ENCODE measurements around the gene DPYD.

DPYD gene

GRCh38 chr1:97588772-97589171 lies 332.1 kb downstream of the DPYD start:
- H3K4me3 ChIP-seq (ENCODE audit: low read depth, low read length): no peak overlapping the region
- H3K9ac ChIP-seq (ENCODE audit: low read depth, low read length): no peak overlapping the region
- H3K27me3 ChIP-seq (ENCODE audit: control insufficient read depth, insufficient read depth, low read length): no peaks in the 10 kb centered on the region
- no peaks in the 10 kb centered on the region for H3K9me3 ChIP-seq (ENCODE audit: control insufficient read depth, insufficient read depth, low read length)
- no peaks in the 10 kb centered on the region for H3K36me3 ChIP-seq (ENCODE audit: control insufficient read depth, insufficient read depth, low read length)
- H3K4me1 ChIP-seq (ENCODE audit: control insufficient read depth, insufficient read depth, low read length): no peaks in the 10 kb centered on the region

- H3K4me1 ChIP-seq (ENCODE audit: control insufficient read depth, insufficient read depth, low read length): no peaks in the 10 kb centered on the region
- no peak overlapping the region for H3K9ac ChIP-seq (ENCODE audit: low read depth, low read length)
- no peaks in the 10 kb centered on the region for H3K27me3 ChIP-seq (ENCODE audit: control insufficient read depth, insufficient read depth, low read length)
- H3K9me3 ChIP-seq (ENCODE audit: control insufficient read depth, insufficient read depth, low read length): no peaks in the 10 kb centered on the region
- H3K4me3 ChIP-seq (ENCODE audit: low read depth, low read length): no peak overlapping the region
- no peaks in the 10 kb centered on the region for H3K36me3 ChIP-seq (ENCODE audit: control insufficient read depth, insufficient read depth, low read length)
Measured at GRCh38 chr1:97581614-97582051, 339.2 kb downstream of the DPYD start.

GRCh38 chr1:97577613-97578012 lies 343.2 kb downstream of the DPYD start:
- Histone ChIP-seq H3K36me3 (ENCODE audit: control insufficient read depth, insufficient read depth, low read length) (no peaks in the 10 kb centered on the region), H3K9me3 (ENCODE audit: control insufficient read depth, insufficient read depth, low read length) (no peaks in the 10 kb centered on the region), H3K9ac (ENCODE audit: low read depth, low read length) (no peak overlapping the region), H3K27me3 (ENCODE audit: control insufficient read depth, insufficient read depth, low read length) (no peaks in the 10 kb centered on the region), H3K4me1 (ENCODE audit: control insufficient read depth, insufficient read depth, low read length) (no peaks in the 10 kb centered on the region), H3K4me3 (ENCODE audit: low read depth, low read length) (no peak overlapping the region)

- Histone ChIP-seq H3K4me1 (ENCODE audit: control insufficient read depth, insufficient read depth, low read length) (no peaks in the 10 kb centered on the region), H3K9me3 (ENCODE audit: control insufficient read depth, insufficient read depth, low read length) (no peaks in the 10 kb centered on the region), H3K4me3 (ENCODE audit: low read depth, low read length) (no peak overlapping the region), H3K36me3 (ENCODE audit: control insufficient read depth, insufficient read depth, low read length) (no peaks in the 10 kb centered on the region), H3K27me3 (ENCODE audit: control insufficient read depth, insufficient read depth, low read length) (no peaks in the 10 kb centered on the region), H3K9ac (ENCODE audit: low read depth, low read length) (no peak overlapping the region)
Measured at GRCh38 chr1:97573553-97573952, 347.3 kb downstream of the DPYD start.

GRCh38 chr1:97572561-97572960 lies 348.3 kb downstream of the DPYD start:
- no peaks in the 10 kb centered on the region for H3K36me3 ChIP-seq (ENCODE audit: control insufficient read depth, insufficient read depth, low read length)
- no peaks in the 10 kb centered on the region for H3K27me3 ChIP-seq (ENCODE audit: control insufficient read depth, insufficient read depth, low read length)
- no peak overlapping the region for H3K9ac ChIP-seq (ENCODE audit: low read depth, low read length)
- H3K4me1 ChIP-seq (ENCODE audit: control insufficient read depth, insufficient read depth, low read length): no peaks in the 10 kb centered on the region
- no peaks in the 10 kb centered on the region for H3K9me3 ChIP-seq (ENCODE audit: control insufficient read depth, insufficient read depth, low read length)
- no peak overlapping the region for H3K4me3 ChIP-seq (ENCODE audit: low read depth, low read length)

GRCh38 chr1:97571760-97572159 lies 349.1 kb downstream of the DPYD start:
- H3K4me3 ChIP-seq (ENCODE audit: low read depth, low read length): no peak overlapping the region
- H3K4me1 ChIP-seq (ENCODE audit: control insufficient read depth, insufficient read depth, low read length): peaks cover 7% of the 10 kb centered on the region
- no peaks in the 10 kb centered on the region for H3K36me3 ChIP-seq (ENCODE audit: control insufficient read depth, insufficient read depth, low read length)

GRCh38 chr1:97570691-97571090 lies 350.1 kb downstream of the DPYD start:
- Histone ChIP-seq H3K36me3 (ENCODE audit: control insufficient read depth, insufficient read depth, low read length) (no peaks in the 10 kb centered on the region), H3K4me1 (ENCODE audit: control insufficient read depth, insufficient read depth, low read length) (peaks cover 7% of the 10 kb centered on the region), H3K9me3 (ENCODE audit: control insufficient read depth, insufficient read depth, low read length) (no peaks in the 10 kb centered on the region), H3K27me3 (ENCODE audit: control insufficient read depth, insufficient read depth, low read length) (no peaks in the 10 kb centered on the region), H3K9ac (ENCODE audit: low read depth, low read length) (no peak overlapping the region), H3K4me3 (ENCODE audit: low read depth, low read length) (no peak overlapping the region)

More at GRCh38 chr1:97571760-97572159, 349.1 kb downstream of the DPYD start:
- Histone ChIP-seq H3K9me3 (ENCODE audit: control insufficient read depth, insufficient read depth, low read length) (no peaks in the 10 kb centered on the region), H3K9ac (ENCODE audit: low read depth, low read length) (no peak overlapping the region), H3K27me3 (ENCODE audit: control insufficient read depth, insufficient read depth, low read length) (no peaks in the 10 kb centered on the region)

- H3K36me3 ChIP-seq (ENCODE audit: control insufficient read depth, insufficient read depth, low read length): no peaks in the 10 kb centered on the region
- H3K9me3 ChIP-seq (ENCODE audit: control insufficient read depth, insufficient read depth, low read length): no peaks in the 10 kb centered on the region
- no peaks in the 10 kb centered on the region for H3K27me3 ChIP-seq (ENCODE audit: control insufficient read depth, insufficient read depth, low read length)
- H3K9ac ChIP-seq (ENCODE audit: low read depth, low read length): no peak overlapping the region
- H3K4me3 ChIP-seq (ENCODE audit: low read depth, low read length): no peak overlapping the region
- peaks cover 7% of the 10 kb centered on the region for H3K4me1 ChIP-seq (ENCODE audit: control insufficient read depth, insufficient read depth, low read length)
Measured at GRCh38 chr1:97567000-97567749, 353.7 kb downstream of the DPYD start.

GRCh38 chr1:97565886-97566285 lies 354.9 kb downstream of the DPYD start:
- Histone ChIP-seq H3K4me1 (ENCODE audit: control insufficient read depth, insufficient read depth, low read length) (peaks cover 7% of the 10 kb centered on the region), H3K9ac (ENCODE audit: low read depth, low read length) (no peak overlapping the region), H3K4me3 (ENCODE audit: low read depth, low read length) (no peak overlapping the region), H3K27me3 (ENCODE audit: control insufficient read depth, insufficient read depth, low read length) (no peaks in the 10 kb centered on the region), H3K9me3 (ENCODE audit: control insufficient read depth, insufficient read depth, low read length) (no peaks in the 10 kb centered on the region), H3K36me3 (ENCODE audit: control insufficient read depth, insufficient read depth, low read length) (no peaks in the 10 kb centered on the region)

- no peaks in the 10 kb centered on the region for H3K27me3 ChIP-seq (ENCODE audit: control insufficient read depth, insufficient read depth, low read length)
- H3K4me3 ChIP-seq (ENCODE audit: low read depth, low read length): no peak overlapping the region
- no peaks in the 10 kb centered on the region for H3K9me3 ChIP-seq (ENCODE audit: control insufficient read depth, insufficient read depth, low read length)
- no peak overlapping the region for H3K9ac ChIP-seq (ENCODE audit: low read depth, low read length)
- H3K36me3 ChIP-seq (ENCODE audit: control insufficient read depth, insufficient read depth, low read length): no peaks in the 10 kb centered on the region
- peaks cover 7% of the 10 kb centered on the region for H3K4me1 ChIP-seq (ENCODE audit: control insufficient read depth, insufficient read depth, low read length)
Measured at GRCh38 chr1:97563926-97564325, 356.9 kb downstream of the DPYD start.

- Histone ChIP-seq H3K4me1 (ENCODE audit: control insufficient read depth, insufficient read depth, low read length) (peaks cover 3% of the 10 kb centered on the region), H3K27me3 (ENCODE audit: control insufficient read depth, insufficient read depth, low read length) (no peaks in the 10 kb centered on the region), H3K36me3 (ENCODE audit: control insufficient read depth, insufficient read depth, low read length) (no peaks in the 10 kb centered on the region), H3K9me3 (ENCODE audit: control insufficient read depth, insufficient read depth, low read length) (no peaks in the 10 kb centered on the region), H3K4me3 (ENCODE audit: low read depth, low read length) (no peak overlapping the region), H3K9ac (ENCODE audit: low read depth, low read length) (no peak overlapping the region)
Measured at GRCh38 chr1:97562081-97562480, 358.8 kb downstream of the DPYD start.

- no peaks in the 10 kb centered on the region for H3K27me3 ChIP-seq (ENCODE audit: control insufficient read depth, insufficient read depth, low read length)
- no peaks in the 10 kb centered on the region for H3K4me1 ChIP-seq (ENCODE audit: control insufficient read depth, insufficient read depth, low read length)
- no peaks in the 10 kb centered on the region for H3K9me3 ChIP-seq (ENCODE audit: control insufficient read depth, insufficient read depth, low read length)
- no peak overlapping the region for H3K9ac ChIP-seq (ENCODE audit: low read depth, low read length)
- no peaks in the 10 kb centered on the region for H3K36me3 ChIP-seq (ENCODE audit: control insufficient read depth, insufficient read depth, low read length)
- no peak overlapping the region for H3K4me3 ChIP-seq (ENCODE audit: low read depth, low read length)
Measured at GRCh38 chr1:97560714-97561113, 360.1 kb downstream of the DPYD start.

All from iPS-15b (cell line).